Measurements from ENCODE around the gene HEPACAM2. TPM values are rescaled to one million over a fixed set of nuclear protein-coding genes. Genes with fewer than 3 reads are reported as not detected.

HEPACAM2 gene
- total RNA-seq, 1 experiment from 2014 or later = not detected

DNA sequence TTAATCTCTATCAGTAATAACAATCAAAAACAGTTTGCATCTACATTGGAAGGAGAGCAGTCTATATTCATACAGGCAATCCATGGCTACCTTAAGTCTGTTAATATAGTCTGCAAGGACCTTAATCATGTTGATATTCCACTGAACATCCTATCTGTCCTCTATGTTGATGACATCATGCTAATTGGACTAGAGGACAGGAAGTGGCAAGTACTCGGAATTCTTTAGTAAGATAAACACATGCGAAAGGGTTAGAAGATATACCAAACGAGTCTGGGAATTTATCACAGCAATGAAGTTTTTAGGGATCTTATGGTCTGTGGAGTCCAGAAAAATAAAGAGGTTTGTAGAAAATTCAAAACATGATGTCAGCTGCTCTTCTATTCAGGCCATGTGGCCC lies 66.8 kb downstream of the HEPACAM2 start:
- WGBS (ENCODE audit: extremely low coverage, insufficient read length, low lambda C conversion rate) = no CpG with 5 or more reads among the region's 3 CpGs
- no peak for DNase-seq
- peaks cover 7% of the 10 kb centered on the region for H3K27me3 Mint-ChIP-seq (ENCODE audit: low read depth)
- Histone ChIP-seq H2AK5ac (ENCODE audit: insufficient read length, low read length) (no peak overlapping the region), H3K9me3 (ENCODE audit: control insufficient read depth, low read depth, low read length) (no peaks in the 10 kb centered on the region), H3K14ac (ENCODE audit: insufficient read depth, low read length) (no peak overlapping the region), H3K23me2 (ENCODE audit: insufficient read length, low read depth, low read length, poor library complexity, severe bottlenecking) (no peaks in the 10 kb centered on the region), H3K4me1 (ENCODE audit: insufficient read depth, low read length) (no peaks in the 10 kb centered on the region), H2BK15ac (ENCODE audit: low read depth, low read length) (no peak overlapping the region), H3T11ph (ENCODE audit: low read length) (no peak overlapping the region), H4K91ac (ENCODE audit: insufficient read length, low read depth, low read length) (no peak overlapping the region), H4K20me1 (ENCODE audit: control insufficient read depth, insufficient read depth, insufficient read length) (no peaks in the 10 kb centered on the region), H3K9ac (ENCODE audit: extremely low read depth, insufficient read length, low read length) (no peak overlapping the region), H2BK12ac (ENCODE audit: insufficient read length, low read depth, low read length) (no peak overlapping the region), H2BK5ac (ENCODE audit: insufficient read length, low read length) (no peak overlapping the region), H4K5ac (ENCODE audit: insufficient read length, low read depth, low read length) (no peak overlapping the region), H3K4me2 (ENCODE audit: insufficient read depth, insufficient read length, low read length) (no peak overlapping the region), H2AFZ (ENCODE audit: low read length) (no peak overlapping the region), H3K79me1 (ENCODE audit: insufficient read depth, low read depth, low read length, poor library complexity, severe bottlenecking) (no peaks in the 10 kb centered on the region), H2BK20ac (ENCODE audit: low read depth, low read length, poor library complexity, severe bottlenecking) (no peak overlapping the region), H3K4ac (ENCODE audit: low read depth, low read length) (no peak overlapping the region), H3K27me3 (ENCODE audit: insufficient read depth, low read length) (no peaks in the 10 kb centered on the region), H3K18ac (ENCODE audit: insufficient read length, low read depth, low read length) (no peak overlapping the region), H3K23ac (ENCODE audit: insufficient read length, low read depth, low read length) (no peak overlapping the region), H3K79me2 (ENCODE audit: insufficient read depth, low read length) (no peaks in the 10 kb centered on the region), H4K8ac (replicated peaks; ENCODE audit: insufficient read length, low read depth, low read length) (no peak overlapping the region), H2BK120ac (ENCODE audit: low read depth, low read length, poor library complexity, severe bottlenecking) (no peak overlapping the region), H3K56ac (ENCODE audit: insufficient read length, low read depth, low read length) (no peak overlapping the region), H3K27ac (ENCODE audit: insufficient read length, low read depth, low read length) (no peak overlapping the region)
- H3K4me1 Mint-ChIP-seq = no peaks in the 10 kb centered on the region
- no peaks in the 10 kb centered on the region for H3K9me3 Mint-ChIP-seq
- H3K4me3 Mint-ChIP-seq = no peak overlapping the region
- no peak overlapping the region for H3K27ac Mint-ChIP-seq
- no peaks in the 10 kb centered on the region for H3K36me3 Mint-ChIP-seq (ENCODE audit: insufficient read depth in 1 of 3, low read depth in 3 of 3)
- TF ChIP-seq, protein P1, sequence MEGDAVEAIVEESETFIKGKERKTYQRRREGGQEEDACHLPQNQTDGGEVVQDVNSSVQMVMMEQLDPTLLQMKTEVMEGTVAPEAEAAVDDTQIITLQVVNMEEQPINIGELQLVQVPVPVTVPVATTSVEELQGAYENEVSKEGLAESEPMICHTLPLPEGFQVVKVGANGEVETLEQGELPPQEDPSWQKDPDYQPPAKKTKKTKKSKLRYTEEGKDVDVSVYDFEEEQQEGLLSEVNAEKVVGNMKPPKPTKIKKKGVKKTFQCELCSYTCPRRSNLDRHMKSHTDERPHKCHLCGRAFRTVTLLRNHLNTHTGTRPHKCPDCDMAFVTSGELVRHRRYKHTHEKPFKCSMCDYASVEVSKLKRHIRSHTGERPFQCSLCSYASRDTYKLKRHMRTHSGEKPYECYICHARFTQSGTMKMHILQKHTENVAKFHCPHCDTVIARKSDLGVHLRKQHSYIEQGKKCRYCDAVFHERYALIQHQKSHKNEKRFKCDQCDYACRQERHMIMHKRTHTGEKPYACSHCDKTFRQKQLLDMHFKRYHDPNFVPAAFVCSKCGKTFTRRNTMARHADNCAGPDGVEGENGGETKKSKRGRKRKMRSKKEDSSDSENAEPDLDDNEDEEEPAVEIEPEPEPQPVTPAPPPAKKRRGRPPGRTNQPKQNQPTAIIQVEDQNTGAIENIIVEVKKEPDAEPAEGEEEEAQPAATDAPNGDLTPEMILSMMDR (conservative IDR thresholded peaks at IDR 0.05) = no peak
